AG08396 (cell line): ENCODE measurements around the gene KAT2A.
A peak's percentile ranks its signal among the peaks of the same experiment; 100 is the strongest.

ENCODE experiments used
- DNase-seq: peaks from one replicate; pipeline ENCODE4 v3.0.0; 2012; ENCODE audit warnings: low spot score, mixed read lengths

KAT2A gene

DNA sequence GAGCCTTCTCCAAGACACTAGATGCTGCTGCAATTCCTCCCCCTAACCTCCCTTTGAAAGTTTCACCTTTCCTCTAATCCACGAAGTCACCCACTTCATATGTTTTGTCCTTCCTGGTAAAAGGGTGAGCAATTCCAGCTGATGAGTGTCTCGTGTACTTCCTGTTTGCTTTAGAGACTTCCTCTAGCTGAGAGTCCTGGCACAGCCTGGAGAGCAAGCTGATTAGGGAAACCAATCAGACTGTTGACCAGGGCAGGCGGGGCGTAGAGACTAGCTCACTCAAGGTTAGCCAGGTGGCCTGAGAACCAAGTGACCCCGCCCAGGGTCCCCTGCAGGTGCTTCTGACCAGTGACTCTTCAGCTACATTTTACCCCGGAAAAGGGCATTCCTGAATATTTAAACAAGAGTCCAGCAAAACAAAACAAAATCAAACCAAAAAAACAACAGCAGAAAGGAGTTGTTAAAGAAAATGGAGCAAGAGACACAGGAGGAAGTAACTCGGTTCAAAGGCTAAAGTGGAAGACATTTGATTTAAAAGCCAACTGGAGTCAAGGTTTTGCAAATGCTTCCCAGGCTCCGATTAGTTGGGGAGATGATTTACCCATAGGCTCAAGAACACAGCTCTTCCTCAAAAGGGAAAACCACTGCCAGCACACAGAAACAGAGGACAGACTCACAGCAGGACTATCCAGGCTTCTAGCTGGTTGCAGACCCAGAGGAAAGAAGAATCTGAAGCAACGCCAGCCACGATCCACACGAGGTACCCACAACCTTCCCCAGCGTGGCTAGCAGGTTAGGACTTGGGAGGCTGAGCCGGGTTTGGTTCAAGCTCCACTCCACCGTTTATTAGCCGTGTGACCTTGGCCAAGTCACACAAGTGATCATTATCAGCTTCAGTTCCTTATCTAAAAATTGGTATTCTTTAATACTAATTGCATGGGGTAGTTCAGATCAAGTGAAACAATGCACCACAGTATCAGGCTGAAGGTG lies 14.8 kb upstream of the KAT2A start:
- peak; percentile 61 for DNase-seq

DNA sequence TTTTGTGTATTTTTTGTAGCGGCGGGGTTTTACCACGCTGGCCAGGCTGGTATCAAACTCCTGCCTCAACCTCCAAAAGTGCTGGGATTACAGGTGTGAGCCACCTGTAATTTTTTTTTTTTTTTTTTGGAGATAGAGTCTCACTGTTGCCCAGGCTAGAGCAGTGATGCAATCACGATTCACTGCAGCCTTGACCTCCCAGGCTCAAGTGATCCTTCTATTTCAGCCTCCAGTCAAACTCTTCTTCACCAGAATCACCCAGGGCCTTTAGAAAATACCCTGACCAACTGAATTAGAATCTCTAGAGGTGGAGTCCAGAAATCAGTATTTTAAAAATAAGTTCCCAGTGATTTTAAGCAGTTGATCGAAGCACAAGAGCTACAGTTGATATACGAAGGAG lies 14.0 kb upstream of the KAT2A start:
- no peak for DNase-seq

DNA sequence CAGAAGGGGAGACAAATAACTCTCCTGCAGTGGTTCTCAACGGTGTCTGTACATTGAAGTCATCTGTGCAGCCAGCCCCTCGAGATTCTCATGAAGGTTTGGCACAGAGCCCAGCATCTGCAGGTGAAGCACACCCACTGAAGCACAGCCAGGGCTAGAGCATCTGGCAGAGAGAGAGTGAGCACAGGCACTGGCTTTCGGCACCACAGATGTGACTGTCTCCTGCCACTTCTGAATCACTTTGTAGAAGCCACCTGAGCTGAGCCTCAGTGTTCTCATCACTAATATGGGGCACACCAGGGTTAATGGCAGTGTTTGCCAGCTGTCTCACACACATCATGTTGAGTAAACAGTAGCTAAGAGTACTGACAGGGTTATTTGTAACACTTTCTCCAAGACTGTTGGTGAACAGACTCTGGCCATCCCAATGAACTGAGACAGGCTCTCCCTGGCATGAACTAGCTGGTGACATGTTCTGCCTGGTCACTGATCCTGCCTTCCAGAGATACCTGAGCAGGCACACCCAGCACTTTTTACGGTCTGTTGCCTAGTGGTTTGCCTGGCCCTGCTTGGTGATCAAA lies 12.4 kb upstream of the KAT2A start:
- no peak for DNase-seq

DNA sequence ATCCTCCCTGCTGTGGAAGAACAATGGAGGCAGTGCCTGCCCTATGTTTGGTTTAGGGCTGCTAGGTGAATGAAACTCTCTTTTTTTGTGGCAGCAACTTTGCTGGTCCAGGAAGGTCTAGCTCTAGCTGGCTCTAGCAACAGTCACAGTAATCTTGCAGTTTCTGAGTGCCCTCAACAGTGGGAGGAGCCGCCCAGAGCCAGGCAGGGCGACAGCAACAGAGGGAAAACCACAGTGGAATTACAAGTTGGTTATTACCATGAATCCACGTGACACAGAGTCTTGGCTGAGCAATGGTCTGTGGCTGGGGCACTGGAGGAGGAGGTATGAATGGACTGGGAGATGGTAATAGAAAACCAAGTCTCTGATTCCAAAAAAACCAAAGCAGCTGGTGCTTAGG lies 11.8 kb upstream of the KAT2A start:
- DNase-seq: peak; percentile 91

DNA sequence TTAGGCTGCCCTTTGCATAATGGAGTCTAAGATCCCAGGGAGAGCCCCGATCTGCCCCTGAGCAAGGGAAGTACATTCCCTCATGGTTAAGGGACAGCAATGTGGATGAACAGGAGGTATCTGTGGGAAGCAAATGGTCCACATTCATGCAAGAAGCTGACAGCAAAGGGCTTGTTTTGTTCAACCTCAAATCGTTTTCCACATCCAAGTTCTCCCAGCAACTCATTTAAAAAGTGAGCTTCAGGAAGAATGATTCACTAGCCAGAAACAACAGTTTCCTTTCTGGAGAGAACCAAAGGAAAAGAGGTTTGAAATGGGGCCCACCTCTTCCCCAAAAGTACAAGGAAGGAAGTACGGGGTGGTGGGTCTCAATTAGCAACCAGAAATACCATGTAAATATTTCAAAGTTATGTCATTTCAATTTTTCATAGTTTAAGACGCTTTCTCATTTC lies 10.8 kb upstream of the KAT2A start:
- DNase-seq: no peak

DNA sequence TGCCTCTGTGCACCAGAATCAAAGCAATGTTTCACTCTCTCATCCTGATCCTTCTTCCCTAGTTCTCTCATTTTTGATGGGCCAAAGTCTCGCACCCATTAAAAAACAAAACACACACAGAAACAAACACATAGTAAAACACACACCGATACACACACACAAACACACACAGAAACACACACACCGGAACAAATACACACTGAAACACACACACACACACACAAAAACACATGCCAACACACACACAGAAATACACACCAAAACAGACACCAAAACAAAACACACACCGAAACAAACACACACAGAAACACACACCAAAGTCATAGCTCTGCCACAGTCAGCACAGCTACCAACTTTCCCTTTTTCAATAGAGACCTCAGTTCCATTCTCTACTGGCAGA lies 10.1 kb upstream of the KAT2A start:
- no peak for DNase-seq

DNA sequence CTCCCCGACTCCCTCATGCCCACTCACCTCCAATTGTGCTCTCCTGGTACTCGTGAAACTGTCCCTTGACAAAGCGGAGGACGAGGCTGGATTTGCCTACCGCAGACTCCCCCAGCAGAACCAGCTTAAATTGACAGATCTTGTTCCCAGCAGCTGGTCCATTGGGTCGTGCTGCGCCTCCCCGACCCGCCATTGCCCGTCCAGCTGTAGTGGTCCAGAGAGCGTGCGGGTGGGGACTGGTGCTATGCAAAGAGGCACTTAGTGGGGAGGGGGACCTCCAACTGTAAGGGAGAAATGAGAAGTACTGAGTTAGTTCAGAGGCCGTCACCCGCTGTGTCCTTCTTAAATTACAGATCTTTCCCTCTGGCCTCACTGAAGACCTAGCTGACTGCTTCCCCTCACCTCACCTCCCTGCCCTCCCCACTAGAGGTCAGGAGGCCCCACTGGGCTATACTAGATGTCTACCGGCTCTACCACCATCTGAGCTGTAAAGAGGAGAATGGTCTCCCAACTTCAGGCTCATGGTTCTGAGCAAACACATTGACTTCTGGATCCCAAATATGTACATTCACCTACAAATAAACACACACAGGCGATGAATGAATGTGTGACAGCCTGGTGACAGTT lies 9.3 kb upstream of the KAT2A start:
- DNase-seq: no peak

DNA sequence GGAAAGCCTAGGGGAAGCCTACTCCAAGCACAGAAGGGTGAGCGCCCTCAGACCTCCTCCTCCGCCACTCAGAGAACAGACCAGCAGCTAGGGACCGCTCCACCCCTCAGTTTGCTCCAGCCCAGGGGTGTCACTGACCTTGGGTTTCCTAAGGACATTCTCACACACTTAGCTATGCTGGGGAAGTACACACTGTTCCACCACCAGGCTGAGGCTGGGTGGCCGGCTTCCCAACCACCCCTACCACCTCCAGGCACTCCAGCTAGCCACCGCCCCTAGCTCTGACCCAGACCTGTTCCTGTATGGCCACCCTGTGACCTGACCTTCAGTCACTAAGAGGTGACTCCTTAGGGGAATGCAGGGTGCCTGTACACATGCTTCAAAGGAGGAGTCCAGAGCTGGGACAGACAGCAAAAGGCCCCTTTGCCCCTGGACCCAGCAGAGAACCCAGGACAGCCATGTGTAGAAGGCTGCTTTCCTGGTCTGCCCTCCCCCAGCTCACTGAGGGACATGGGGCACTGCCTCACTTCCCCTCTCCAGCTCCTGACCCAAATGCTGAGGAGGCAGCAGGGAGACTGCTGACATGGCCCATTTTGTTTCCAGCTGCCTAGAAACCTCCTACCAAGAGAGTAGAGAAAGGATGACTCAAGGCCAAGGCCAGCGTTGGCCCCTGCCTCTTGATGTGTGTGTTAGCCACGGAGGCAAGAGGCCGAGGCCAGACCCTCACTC lies 8.1 kb upstream of the KAT2A start:
- no peak for DNase-seq

DNA sequence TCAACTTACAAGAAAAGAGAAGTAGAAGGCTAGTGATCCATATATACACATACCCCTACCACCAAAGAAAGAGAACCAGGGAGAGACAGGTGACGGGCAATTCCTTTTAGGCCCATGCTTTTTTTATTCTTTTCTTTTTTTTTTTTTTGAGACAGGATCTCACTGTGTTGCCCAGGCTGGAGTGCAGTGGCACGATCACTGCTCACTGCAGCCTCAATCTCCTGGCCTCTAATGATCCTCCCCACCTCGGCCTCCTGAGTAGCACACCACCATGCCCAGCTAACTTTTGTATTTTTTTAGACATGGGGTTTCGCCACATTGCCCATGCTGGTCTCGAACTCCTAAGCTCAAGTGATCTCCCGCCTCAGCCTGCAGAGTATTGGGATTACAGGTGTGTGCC lies 6.2 kb upstream of the KAT2A start:
- DNase-seq: no peak

DNA sequence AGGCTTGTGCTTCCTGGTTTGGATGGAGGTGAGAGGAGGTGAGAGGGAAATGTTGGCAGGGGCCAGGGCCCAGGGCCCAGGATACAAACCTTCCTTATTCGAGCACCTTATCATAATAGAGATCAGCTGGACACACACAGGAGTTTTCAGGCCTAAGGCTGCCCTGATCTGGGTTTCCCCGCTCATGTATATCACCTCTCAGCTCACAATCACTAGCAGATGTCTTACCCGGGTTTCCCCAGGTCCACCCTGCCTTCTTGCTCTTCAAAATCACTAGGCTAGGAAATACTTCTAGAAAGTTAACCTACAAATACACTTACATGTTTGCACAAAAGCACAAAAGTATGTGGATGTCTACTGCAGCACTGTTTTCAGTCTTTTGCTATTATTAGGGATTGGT lies 5.7 kb upstream of the KAT2A start:
- no peak for DNase-seq

DNA sequence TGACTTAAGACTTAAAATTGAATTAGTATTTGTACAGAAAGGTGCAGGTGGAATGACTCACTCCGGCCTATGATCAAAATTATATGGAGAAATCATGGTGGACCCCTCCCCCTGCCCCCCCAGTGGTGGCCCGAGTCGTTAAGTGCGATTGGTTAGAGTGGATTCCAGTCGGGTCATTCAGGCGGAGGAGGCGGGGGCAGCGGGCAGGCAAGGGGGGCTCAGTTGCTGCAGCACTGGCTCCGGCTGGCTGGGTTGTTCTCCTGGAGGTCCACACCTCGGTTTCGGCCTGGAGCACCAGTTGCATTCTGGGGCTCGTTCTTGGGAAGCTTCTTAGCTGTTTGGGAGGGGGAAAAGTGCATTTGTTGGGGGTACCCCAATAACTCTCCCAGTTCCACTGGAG lies 4.4 kb upstream of the KAT2A start:
- no peak for DNase-seq

DNA sequence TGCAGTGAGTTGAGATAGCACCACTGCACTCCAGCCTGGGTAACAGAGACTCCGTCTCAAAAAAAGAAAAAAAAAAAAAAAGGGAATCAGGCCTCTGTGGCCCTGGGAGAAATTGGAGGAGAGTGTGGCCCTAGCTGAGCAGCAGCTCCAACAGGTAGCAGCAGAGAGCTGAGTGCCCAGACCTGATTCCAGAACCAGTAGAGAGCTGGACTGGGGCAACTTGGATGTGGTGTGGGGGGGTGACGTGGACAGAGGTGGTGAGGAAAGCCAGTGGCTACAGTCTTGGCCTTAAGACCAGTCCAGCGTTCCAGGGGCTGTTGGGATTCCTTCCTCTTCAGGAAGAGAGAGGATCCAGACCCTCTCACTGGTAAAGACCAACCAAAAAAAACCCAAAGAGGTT lies 3.1 kb upstream of the KAT2A start:
- no peak for DNase-seq

DNA sequence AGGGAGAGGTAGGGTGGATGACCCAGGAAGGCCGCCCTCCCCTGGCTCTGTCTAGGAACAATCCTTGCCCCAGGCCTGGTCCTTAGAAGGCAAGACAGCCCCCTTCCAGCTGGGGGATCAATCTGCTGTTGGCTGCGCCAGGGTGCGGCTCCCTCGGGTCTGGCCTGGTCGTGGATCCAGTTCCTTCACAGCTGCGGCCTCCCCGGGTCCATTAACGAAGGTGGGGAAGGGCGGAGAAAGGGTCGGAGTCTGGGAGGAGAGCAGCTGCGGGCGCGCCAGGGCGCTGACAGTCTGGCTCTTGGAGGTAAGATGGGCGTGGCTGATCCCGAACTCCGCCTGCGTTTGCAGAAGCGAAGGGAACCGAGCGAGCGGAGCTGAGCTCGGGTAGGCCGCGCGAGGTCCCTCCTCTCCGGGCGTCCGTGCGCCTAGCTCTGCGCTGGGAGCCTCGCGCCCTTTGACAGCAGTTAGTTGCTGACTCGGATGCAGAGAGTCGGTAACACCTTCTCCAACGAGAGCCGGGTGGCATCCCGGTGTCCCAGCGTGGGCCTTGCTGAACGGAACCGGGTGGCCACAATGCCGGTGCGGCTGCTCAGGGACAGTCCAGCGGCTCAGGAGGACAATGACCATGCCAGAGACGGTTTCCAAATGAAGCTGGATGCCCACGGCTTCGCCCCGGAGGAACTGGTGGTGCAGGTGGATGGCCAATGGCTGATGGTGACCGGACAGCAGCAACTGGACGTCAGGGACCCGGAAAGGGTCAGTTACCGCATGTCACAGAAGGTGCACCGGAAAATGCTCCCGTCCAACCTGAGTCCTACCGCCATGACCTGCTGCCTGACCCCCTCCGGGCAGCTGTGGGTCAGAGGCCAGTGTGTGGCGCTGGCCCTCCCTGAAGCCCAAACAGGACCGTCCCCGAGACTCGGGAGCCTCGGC lies 1.5 kb upstream of the KAT2A start, which contains the start of gene HSPB9:
Gene HSPB9 (plus strand): TSS at position 434 of the 933 bp plus-strand sequence. CDS start 47 bp downstream, at position 481.
- DNase-seq: no peak

DNA sequence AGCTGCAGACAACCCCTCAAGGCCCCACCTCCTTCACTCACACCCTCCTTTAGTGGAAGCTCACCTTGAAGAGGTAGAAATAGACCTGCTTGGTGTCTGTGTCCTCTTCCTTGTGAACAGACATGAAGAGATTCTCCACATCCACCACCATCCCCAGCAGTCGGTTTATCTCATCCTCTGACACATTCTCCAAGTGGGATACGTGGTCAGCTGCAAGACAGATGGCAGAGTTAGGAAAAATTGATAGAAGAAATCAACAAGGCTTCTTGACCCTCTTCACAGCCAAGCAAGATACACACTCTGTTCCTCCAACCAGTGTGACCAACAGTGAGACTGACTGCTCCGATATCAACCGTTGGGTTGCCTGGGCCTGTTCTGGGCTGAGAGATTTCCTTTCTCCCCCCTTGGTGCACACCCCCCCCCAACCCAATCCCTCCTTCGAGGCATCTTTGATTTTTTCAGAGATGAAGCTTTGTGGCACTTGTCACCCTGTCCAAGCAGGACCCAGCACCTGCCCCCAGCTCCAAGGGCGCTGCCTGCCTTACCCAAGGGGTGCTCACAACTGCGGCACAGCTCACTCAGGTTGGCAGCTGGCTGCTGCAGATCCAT lies 902 bp downstream of the KAT2A start:
- no peak for DNase-seq

DNA sequence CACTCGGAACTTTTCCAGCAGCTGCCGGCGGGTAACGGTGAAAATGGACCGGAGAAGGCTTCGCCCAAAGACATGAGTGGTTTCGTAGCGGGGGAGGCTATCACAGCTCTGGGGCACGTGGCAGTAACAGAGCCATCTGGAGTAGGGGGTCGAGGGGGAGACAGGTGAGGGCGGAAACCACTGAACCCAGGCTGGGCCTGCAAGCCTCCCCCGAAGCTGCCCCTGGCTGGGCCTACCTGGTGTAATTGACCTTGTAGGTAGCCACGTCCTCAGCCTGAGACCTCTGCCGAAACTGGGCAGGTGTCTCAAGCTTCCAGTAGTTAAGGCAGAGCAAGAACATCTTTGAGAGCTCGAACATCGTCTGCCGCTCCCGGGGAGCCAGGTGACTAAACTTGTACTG lies 1.9 kb downstream of the KAT2A start:
- no peak for DNase-seq

DNA sequence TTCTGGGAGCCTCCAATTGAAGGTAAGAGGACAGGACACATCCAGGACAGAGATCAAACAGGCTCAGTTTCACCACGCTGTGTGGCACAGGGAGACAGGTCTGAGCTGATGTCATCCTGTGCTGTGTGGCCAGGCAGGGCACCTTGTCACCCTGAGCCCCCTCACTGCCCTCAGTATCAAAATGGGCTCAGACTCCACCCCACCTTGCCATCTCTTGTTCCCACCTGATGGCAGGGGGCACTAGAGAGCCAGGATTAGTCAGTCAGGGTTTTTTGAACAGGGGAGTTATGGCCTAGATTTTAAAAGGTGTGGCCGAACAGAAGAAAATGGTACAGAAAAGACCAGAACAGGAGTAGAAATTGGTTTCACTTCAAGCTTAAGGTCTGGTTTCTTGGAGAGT lies 2.6 kb downstream of the KAT2A start:
- no peak for DNase-seq

DNA sequence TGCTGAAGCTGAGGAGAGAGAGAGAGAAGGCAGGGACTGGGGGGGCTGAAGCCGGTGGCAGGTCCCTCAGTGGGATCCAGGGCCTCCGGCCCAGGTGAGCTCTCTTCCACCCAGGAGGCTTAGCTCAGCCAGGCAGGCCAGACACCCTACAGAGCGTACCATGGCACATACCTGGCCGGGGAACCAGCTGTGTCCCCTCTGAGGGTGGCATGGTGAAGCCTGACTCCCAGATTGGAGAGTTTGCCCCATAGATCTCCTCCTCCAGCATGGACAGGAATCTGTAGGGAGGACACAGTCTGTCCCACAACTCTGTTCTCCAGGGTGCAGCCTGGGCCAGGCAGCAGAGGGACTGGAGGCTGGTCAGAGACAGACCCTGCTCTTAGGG lies 3.0 kb downstream of the KAT2A start:
- no peak for DNase-seq

DNA sequence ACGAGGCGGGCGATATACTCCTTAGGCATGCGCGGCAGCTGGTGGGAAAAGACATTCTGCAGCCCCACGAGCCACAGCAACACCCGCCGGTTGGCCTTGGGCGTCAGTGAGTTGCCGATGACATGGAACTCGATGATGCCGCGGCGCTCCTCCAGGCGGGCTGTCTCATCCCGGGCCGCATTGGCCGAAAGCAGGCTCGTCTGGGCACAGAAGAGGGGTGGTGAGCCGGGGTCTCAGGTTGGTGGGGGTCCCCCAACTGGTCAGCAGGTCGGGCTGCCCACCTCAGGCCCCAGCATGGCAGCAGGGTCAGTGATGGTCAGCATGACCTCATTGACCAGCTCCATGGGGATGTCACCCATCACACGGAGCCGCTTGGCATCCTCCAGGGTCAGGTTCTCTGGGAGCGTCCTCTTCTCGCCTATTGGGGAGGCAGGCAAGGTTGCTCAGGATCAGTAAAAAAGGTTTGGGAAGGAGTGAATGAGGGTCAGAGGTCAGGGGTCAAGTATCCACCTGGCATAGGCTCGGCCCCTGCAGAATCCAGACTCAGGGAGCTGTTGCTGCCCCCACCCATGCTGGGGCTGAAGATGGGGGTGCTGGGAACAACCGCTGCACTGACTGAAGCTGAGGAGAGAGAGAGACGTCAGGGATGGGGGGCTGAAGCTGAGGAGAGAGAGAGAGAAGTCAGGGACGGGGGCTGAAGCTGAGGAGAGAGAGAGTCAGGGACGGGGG lies 3.6 kb downstream of the KAT2A start:
- no peak for DNase-seq

DNA sequence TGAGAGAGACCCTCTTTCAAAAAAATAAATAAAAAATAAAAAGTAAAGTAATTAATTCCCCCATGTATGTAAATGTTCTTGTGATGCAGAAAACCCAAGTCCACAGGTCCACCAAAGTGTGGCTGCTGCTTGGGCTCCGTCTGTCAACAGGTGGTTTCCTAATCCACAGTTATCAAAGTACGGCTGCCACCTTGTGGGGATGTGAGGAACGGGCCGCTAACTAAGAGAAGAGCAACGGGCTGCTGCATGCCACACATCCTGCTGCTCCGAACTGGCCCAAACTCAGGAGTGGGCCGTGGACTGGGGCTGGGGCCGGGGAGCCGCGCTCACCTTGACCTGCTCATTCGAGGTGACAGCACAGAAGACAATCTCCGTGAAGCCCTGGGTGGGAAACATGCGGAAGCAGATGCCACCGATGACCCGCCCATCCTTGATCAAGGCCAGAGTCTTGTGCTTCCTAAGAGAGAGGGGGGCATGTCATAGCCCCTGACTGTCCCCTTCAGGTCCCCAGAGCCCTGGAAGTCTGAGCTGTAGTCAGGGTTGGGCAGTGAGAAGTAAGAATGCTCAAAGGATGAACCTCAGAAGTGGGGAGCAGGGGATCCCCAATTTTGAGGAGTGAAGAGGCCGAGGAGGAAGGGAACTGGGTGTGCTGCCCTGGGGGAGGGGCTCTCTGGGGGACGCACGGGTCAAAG lies 4.3 kb downstream of the KAT2A start:
- DNase-seq: peak; percentile 83
